Measurements from ENCODE around the gene HIBCH. TPM values are rescaled to one million over a fixed set of nuclear protein-coding genes. Genes with fewer than 3 reads are reported as not detected.
A peak's percentile ranks its signal among the peaks of the same experiment; 100 is the strongest.

HIBCH gene
- total and polyA plus RNA-seq, 2 of the 13 experiments (the other 11 are each of a cell fraction or from before 2014, with no cell fraction given): 18.8 to 49.5 TPM

GRCh38 chr2:190352668-190353536, 33.3 kb upstream of the HIBCH start (continued):
- TF ChIP-seq REPIN1 (CRISPR knock-in tag; IDR thresholded peaks at IDR 0.05; ENCODE audit: borderline replicate concordance, low read depth) (peak; percentile 98), NR2F6 (IDR thresholded peaks at IDR 0.05) (peak; percentile 99), NR2F6 (CRISPR knock-in tag; IDR thresholded peaks at IDR 0.05) (peak; percentile 98), CCDC6 (CRISPR knock-in tag; IDR thresholded peaks at IDR 0.05) (peak; percentile 88), ZNF441 (CRISPR knock-in tag; IDR thresholded peaks at IDR 0.05; ENCODE audit: borderline replicate concordance) (no peak; the same call in 1 of the 2 replicates), ZEB1 (IDR thresholded peaks at IDR 0.05; ENCODE audit: insufficient replicate concordance, low read depth) (peak; percentile 29), ZNF547 (CRISPR knock-in tag; IDR thresholded peaks at IDR 0.05) (no peak), ZBTB7B (CRISPR knock-in tag; IDR thresholded peaks at IDR 0.05) (peak; percentile 80), ZGPAT (CRISPR knock-in tag; IDR thresholded peaks at IDR 0.05) (peak; percentile 100), NCOR1 (IDR thresholded peaks at IDR 0.05; ENCODE audit: borderline replicate concordance, low read length) (peak; percentile 88; the same call in 1 of the 2 replicates), ATRX (CRISPR knock-in tag; IDR thresholded peaks at IDR 0.05; ENCODE audit: borderline replicate concordance) (no peak; the same call in 1 of the 2 replicates), ZBTB1 (CRISPR knock-in tag; IDR thresholded peaks at IDR 0.05; ENCODE audit: borderline replicate concordance) (no peak), SOX6 (IDR thresholded peaks at IDR 0.05) (no peak), SOX6 (CRISPR knock-in tag; IDR thresholded peaks at IDR 0.05) (peak; percentile 100), NFIB (CRISPR knock-in tag; IDR thresholded peaks at IDR 0.05; ENCODE audit: borderline replicate concordance) (no peak), ZNF768 (CRISPR knock-in tag; IDR thresholded peaks at IDR 0.05) (no peak; the same call in 1 of the 2 replicates), ZNF225 (CRISPR knock-in tag; IDR thresholded peaks at IDR 0.05) (no peak; the same call in 1 of the 2 replicates), FOXK2 (IDR thresholded peaks at IDR 0.05) (peak; percentile 92), SMYD3 (CRISPR knock-in tag; IDR thresholded peaks at IDR 0.05) (peak; percentile 98), IRF2 (CRISPR knock-in tag; IDR thresholded peaks at IDR 0.05) (peak; percentile 95), ZNF12 (CRISPR knock-in tag; IDR thresholded peaks at IDR 0.05) (peak; percentile 81; the same call in 1 of the 2 replicates), ZNF264 (CRISPR knock-in tag; IDR thresholded peaks at IDR 0.05) (peak; percentile 80; the same call in 1 of the 2 replicates), MEF2D (CRISPR knock-in tag; IDR thresholded peaks at IDR 0.05) (peak; percentile 96; the same call in 1 of the 2 replicates), KLF11 (CRISPR knock-in tag; IDR thresholded peaks at IDR 0.05) (peak; percentile 92)
- TF ChIP-seq, protein P1, sequence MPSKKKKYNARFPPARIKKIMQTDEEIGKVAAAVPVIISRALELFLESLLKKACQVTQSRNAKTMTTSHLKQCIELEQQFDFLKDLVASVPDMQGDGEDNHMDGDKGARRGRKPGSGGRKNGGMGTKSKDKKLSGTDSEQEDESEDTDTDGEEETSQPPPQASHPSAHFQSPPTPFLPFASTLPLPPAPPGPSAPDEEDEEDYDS (CRISPR knock-in tag; IDR thresholded peaks at IDR 0.05): peak; percentile 82
- TF ChIP-seq, protein P2, sequence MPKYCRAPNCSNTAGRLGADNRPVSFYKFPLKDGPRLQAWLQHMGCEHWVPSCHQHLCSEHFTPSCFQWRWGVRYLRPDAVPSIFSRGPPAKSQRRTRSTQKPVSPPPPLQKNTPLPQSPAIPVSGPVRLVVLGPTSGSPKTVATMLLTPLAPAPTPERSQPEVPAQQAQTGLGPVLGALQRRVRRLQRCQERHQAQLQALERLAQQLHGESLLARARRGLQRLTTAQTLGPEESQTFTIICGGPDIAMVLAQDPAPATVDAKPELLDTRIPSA (CRISPR knock-in tag; IDR thresholded peaks at IDR 0.05; ENCODE audit: borderline replicate concordance): no peak
- TF ChIP-seq, protein P3, sequence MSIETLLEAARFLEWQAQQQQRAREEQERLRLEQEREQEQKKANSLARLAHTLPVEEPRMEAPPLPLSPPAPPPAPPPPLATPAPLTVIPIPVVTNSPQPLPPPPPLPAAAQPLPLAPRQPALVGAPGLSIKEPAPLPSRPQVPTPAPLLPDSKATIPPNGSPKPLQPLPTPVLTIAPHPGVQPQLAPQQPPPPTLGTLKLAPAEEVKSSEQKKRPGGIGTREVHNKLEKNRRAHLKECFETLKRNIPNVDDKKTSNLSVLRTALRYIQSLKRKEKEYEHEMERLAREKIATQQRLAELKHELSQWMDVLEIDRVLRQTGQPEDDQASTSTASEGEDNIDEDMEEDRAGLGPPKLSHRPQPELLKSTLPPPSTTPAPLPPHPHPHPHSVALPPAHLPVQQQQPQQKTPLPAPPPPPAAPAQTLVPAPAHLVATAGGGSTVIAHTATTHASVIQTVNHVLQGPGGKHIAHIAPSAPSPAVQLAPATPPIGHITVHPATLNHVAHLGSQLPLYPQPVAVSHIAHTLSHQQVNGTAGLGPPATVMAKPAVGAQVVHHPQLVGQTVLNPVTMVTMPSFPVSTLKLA (IDR thresholded peaks at IDR 0.05): peak; percentile 47; the same call in 1 of the 2 replicates
- TF ChIP-seq, protein P4, sequence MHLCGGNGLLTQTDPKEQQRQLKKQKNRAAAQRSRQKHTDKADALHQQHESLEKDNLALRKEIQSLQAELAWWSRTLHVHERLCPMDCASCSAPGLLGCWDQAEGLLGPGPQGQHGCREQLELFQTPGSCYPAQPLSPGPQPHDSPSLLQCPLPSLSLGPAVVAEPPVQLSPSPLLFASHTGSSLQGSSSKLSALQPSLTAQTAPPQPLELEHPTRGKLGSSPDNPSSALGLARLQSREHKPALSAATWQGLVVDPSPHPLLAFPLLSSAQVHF (CRISPR knock-in tag; IDR thresholded peaks at IDR 0.05): no peak
